H1 (cell line): Measurements from ENCODE around the gene WDR35. TPM values are rescaled to one million over a fixed set of nuclear protein-coding genes. Genes with fewer than 3 reads are reported as not detected.

Experiments
- CTCF ChIA-PET: fragments of 300-600 bp; sonication (Branson Sonifier 250); formaldehyde crosslinking; loops from one replicate; lab custom pipeline; 2021; ENCODE audit not compliant: partially characterized antibody; lab: Charles Lee
- POLR2A ChIA-PET: fragments of 300-600 bp; sonication (Branson Sonifier 250); formaldehyde crosslinking; loops from one replicate; lab custom pipeline; 2021; ENCODE audit warnings: inconsistent platforms; ENCODE audit not compliant: partially characterized antibody; lab: Charles Lee
- DNase-seq, 2 experiments: peaks; one replicate each; pipeline versions ENCODE4 v3.0.0 to v3.0.0-alpha.2; 2010 to 2022; ENCODE audit warnings: low spot score in 2 of 2, low read depth in 1 of 2, mixed read lengths in 1 of 2
- FAIRE-seq: peaks from 2 replicates; lab custom pipeline; 2011; peaks lifted over from hg19 to GRCh38; lab: Jason Lieb, UNC
- H2AFZ ChIP-seq: 2 replicates; pipeline ENCODE4 v1.8.1; 2012; ENCODE audit warnings: low read length, inconsistent platforms
- H2AK5ac ChIP-seq: 2 replicates; pipeline ENCODE4 v1.6.1; 2013; ENCODE audit warnings: low read depth, low read length
- H2BK120ac ChIP-seq: replicated peaks from 2 replicates; pipeline ENCODE3; 2013; ENCODE audit warnings: low read depth, low read length, inconsistent platforms
- H2BK12ac ChIP-seq: 2 replicates; pipeline ENCODE4 v1.6.1; 2013; ENCODE audit warnings: low read depth, low read length
- H2BK15ac ChIP-seq: 2 replicates; pipeline ENCODE4 v1.6.1; 2013; ENCODE audit warnings: low read length
- H2BK20ac ChIP-seq: 2 replicates; pipeline ENCODE4 v1.6.1; 2013; ENCODE audit warnings: low read length
- H2BK5ac ChIP-seq: 2 replicates; pipeline ENCODE4 v1.6.1; 2013; ENCODE audit warnings: low read depth, low read length
- H3K14ac ChIP-seq: 2 replicates; pipeline ENCODE4 v1.6.1; 2013; ENCODE audit warnings: inconsistent platforms; ENCODE audit not compliant: insufficient read length
- H3K18ac ChIP-seq: 2 replicates; pipeline ENCODE4 v1.6.1; 2013; ENCODE audit warnings: low read length; ENCODE audit errors: extremely low read depth
- H3K23ac ChIP-seq: 2 replicates; pipeline ENCODE4 v1.6.1; 2013; ENCODE audit warnings: inconsistent platforms; ENCODE audit not compliant: insufficient read length
- H3K23me2 ChIP-seq: 2 replicates; pipeline ENCODE4 v1.6.1; 2013; ENCODE audit warnings: low read depth, low read length
- H3K27ac ChIP-seq: 2 replicates; pipeline ENCODE4 v1.6.1; 2011; ENCODE audit warnings: low read depth, low read length, inconsistent platforms
- H3K27me3 ChIP-seq, 4 experiments: replicated peaks in 1 of 4; 1 replicate in 1 of 4; 2 replicates in 3 of 4; pipeline versions ENCODE4 v1.6.1 to v1.8.1; 2011 to 2013; ENCODE audit warnings: low read length in 3 of 4, mild to moderate bottlenecking in 3 of 4, inconsistent platforms in 2 of 4, mixed read lengths in 2 of 4, moderate library complexity in 1 of 4; ENCODE audit not compliant: control insufficient read depth in 3 of 4, insufficient read depth in 3 of 4; ENCODE audit errors: extremely low read depth in 1 of 4
- H3K36me3 ChIP-seq, 4 experiments: 2 replicates each; pipeline versions ENCODE4 v1.6.1 to v1.8.1; 2011 to 2013; ENCODE audit warnings: mild to moderate bottlenecking in 4 of 4, low read length in 3 of 4, moderate library complexity in 2 of 4, control low read depth in 1 of 4, inconsistent platforms in 1 of 4; ENCODE audit not compliant: insufficient read depth in 4 of 4, control insufficient read depth in 2 of 4
- H3K4ac ChIP-seq: replicated peaks from 2 replicates; pipeline ENCODE3; 2013; ENCODE audit warnings: low read length, low read depth, mixed read lengths, inconsistent platforms; ENCODE audit not compliant: insufficient read length
- H3K4me1 ChIP-seq, 4 experiments: replicated peaks in 1 of 4; 1 replicate in 1 of 4; 2 replicates in 3 of 4; pipeline versions ENCODE4 v1.6.1 to v1.8.1; 2011 to 2013; ENCODE audit warnings: low read length in 3 of 4, inconsistent platforms in 2 of 4, mixed read lengths in 1 of 4; ENCODE audit not compliant: insufficient read depth in 4 of 4, control insufficient read depth in 3 of 4
- H3K4me2 ChIP-seq, 2 experiments: 2 replicates each; pipeline versions ENCODE4 v1.6.1 to v1.8.1; 2011 to 2013; ENCODE audit warnings: low read depth in 2 of 2, low read length in 2 of 2, control low read depth in 1 of 2, inconsistent platforms in 1 of 2, mild to moderate bottlenecking in 1 of 2; ENCODE audit not compliant: insufficient read depth in 1 of 2
- H3K4me3 ChIP-seq, 4 experiments: fragments of 200-600, 300-600 bp in 1 of 4; sonication (generic), shearing (Covaris generic), sonication (Bioruptor Twin) in 1 of 4; 2 replicates each; pipeline versions ENCODE4 v1.5.1 to v1.8.1; 2011 to 2016; ENCODE audit warnings: low read length in 4 of 4, low read depth in 3 of 4, control low read depth in 2 of 4, inconsistent platforms in 2 of 4, mild to moderate bottlenecking in 2 of 4, mixed read lengths in 1 of 4, moderate library complexity in 1 of 4; ENCODE audit not compliant: insufficient read depth in 2 of 4; ENCODE audit errors: extremely low read depth in 1 of 4
- H3K56ac ChIP-seq: replicated peaks from 2 replicates; pipeline ENCODE3; 2013; ENCODE audit warnings: low read depth, mild to moderate bottlenecking, mixed read lengths, low read length, inconsistent platforms; ENCODE audit not compliant: insufficient read length
- H3K79me1 ChIP-seq: 2 replicates; pipeline ENCODE4 v1.6.1; 2013; ENCODE audit warnings: low read depth, low read length, control low read depth
- H3K79me2 ChIP-seq, 2 experiments: 2 replicates each; pipeline versions ENCODE4 v1.6.1 to v1.8.1; 2012 to 2013; ENCODE audit warnings: low read length in 2 of 2, mild to moderate bottlenecking in 2 of 2, inconsistent platforms in 1 of 2; ENCODE audit not compliant: insufficient read depth in 2 of 2, control insufficient read depth in 1 of 2
- H3K9ac ChIP-seq, 4 experiments: replicated peaks in 1 of 4; 1 replicate in 1 of 4; 2 replicates in 3 of 4; pipeline versions ENCODE4 v1.6.1 to v1.8.1; 2011 to 2013; ENCODE audit warnings: low read depth in 3 of 4, low read length in 3 of 4, control low read depth in 2 of 4, mild to moderate bottlenecking in 2 of 4, moderate library complexity in 2 of 4, inconsistent platforms in 1 of 4; ENCODE audit errors: extremely low read depth in 1 of 4
- H3K9me3 ChIP-seq, 2 experiments: 2 replicates each; pipeline versions ENCODE4 v1.6.1 to v1.8.1; 2012 to 2013; ENCODE audit warnings: mild to moderate bottlenecking in 2 of 2, moderate library complexity in 2 of 2, control low read depth in 1 of 2, inconsistent platforms in 1 of 2, low read depth in 1 of 2, low read length in 1 of 2, mixed read lengths in 1 of 2; ENCODE audit not compliant: insufficient read depth in 2 of 2
- H4K20me1 ChIP-seq, 2 experiments: replicated peaks in 1 of 2; 2 replicates each; pipeline versions ENCODE3 to v1.8.1; 2011 to 2013; ENCODE audit warnings: inconsistent platforms in 2 of 2, low read length in 2 of 2, mild to moderate bottlenecking in 1 of 2; ENCODE audit not compliant: insufficient read depth in 2 of 2, control insufficient read depth in 1 of 2
- H4K5ac ChIP-seq: 2 replicates; pipeline ENCODE4 v1.6.1; 2013; ENCODE audit warnings: low read length, low read depth, mixed read lengths, inconsistent platforms; ENCODE audit not compliant: insufficient read length
- H4K8ac ChIP-seq: 2 replicates; pipeline ENCODE4 v1.8.0; 2013; ENCODE audit warnings: mild to moderate bottlenecking, moderate library complexity, low read length, inconsistent platforms; ENCODE audit not compliant: insufficient read depth; ENCODE audit errors: extremely low read depth
- H4K91ac ChIP-seq: replicated peaks from 2 replicates; pipeline ENCODE3; 2013; ENCODE audit warnings: low read length, mixed read lengths, inconsistent platforms; ENCODE audit not compliant: insufficient read length
- ASH2L ChIP-seq: fragments of 200-600, 300-600 bp; sonication (generic); IDR thresholded peaks from one replicate; pipeline ENCODE4 v1.7.1; 2017; ENCODE audit warnings: low read length
- MAX ChIP-seq: IDR thresholded peaks from 2 replicates; pipeline ENCODE4 v1.6.1; 2012; ENCODE audit warnings: inconsistent platforms
- NANOG ChIP-seq: IDR thresholded peaks from 2 replicates; pipeline ENCODE4 v1.6.1; 2011; ENCODE audit warnings: low read length, low read depth, mild to moderate bottlenecking, inconsistent platforms; ENCODE audit not compliant: insufficient read depth, poor library complexity, severe bottlenecking
- PHF8 ChIP-seq: fragments of 200-600 bp; sonication (generic); conservative IDR thresholded peaks from 2 replicates; pipeline ENCODE4 v1.7.1; 2012; ENCODE audit warnings: low read depth, mild to moderate bottlenecking, inconsistent platforms, low read length, moderate library complexity
- POLR2A ChIP-seq, 2 experiments: IDR thresholded peaks; 1 replicate in 1 of 2; 2 replicates in 1 of 2; pipeline ENCODE4 v1.6.1; 2011; ENCODE audit warnings: low read depth in 2 of 2, low read length in 2 of 2, mild to moderate bottlenecking in 2 of 2; ENCODE audit errors: control extremely low read depth in 1 of 2
- RBBP5 ChIP-seq: IDR thresholded peaks from 2 replicates; pipeline ENCODE4 v1.7.1; 2012; ENCODE audit warnings: low read depth, mild to moderate bottlenecking, inconsistent platforms, low read length, moderate library complexity, borderline replicate concordance
- SUZ12 ChIP-seq: fragments of 200-600 bp; sonication (generic); IDR thresholded peaks from 2 replicates; pipeline ENCODE4 v1.6.1; 2012; ENCODE audit warnings: mild to moderate bottlenecking, inconsistent platforms, low read length, moderate library complexity, mixed read lengths
- TAF1 ChIP-seq: IDR thresholded peaks from 2 replicates; pipeline ENCODE4 v1.6.1; 2011; ENCODE audit warnings: mild to moderate bottlenecking, low read depth, low read length
- TBP ChIP-seq: IDR thresholded peaks from 2 replicates; pipeline ENCODE4 v1.6.1; 2011; ENCODE audit warnings: low read depth, low read length, improper control_type of control experiment
- YY1 ChIP-seq: IDR thresholded peaks from 2 replicates; pipeline ENCODE4 v1.6.1; 2011; ENCODE audit warnings: low read depth, mild to moderate bottlenecking, low read length
- WGBS, 2 experiments: shearing (Covaris generic) in 1 of 2; methylation state at CpG; one replicate each; pipeline versions ENCODE4 v1.1.6 to v1.1.7; 2013 to 2015; ENCODE audit warnings: low lambda C conversion rate in 2 of 2, mixed read lengths in 2 of 2, inconsistent platforms in 1 of 2, low coverage in 1 of 2, missing lambda C conversion rate in 1 of 2; ENCODE audit not compliant: insufficient replicate concordance in 2 of 2, insufficient coverage in 1 of 2, insufficient read length in 1 of 2; ENCODE audit errors: extremely low coverage in 1 of 2, missing lambda C conversion rate in 1 of 2; 5-methylcytosine and 5-hydroxymethylcytosine counted together
- polyA plus RNA-seq, 7 experiments: library from polyadenylated mRNA; depleted of rRNA in 3 of 7; stranded (reverse) in 5 of 7; unstranded in 2 of 7; fragments of >200 nt in 5 of 7; fragments of 200-250 nt in 2 of 7; gene quantifications; 1 replicate in 5 of 7; 2 replicates in 1 of 7; 4 replicates in 1 of 7; pipeline versions ENCODE4 v1.2.1 to v1.2.3, GENCODE V29; 2011 to 2013; ENCODE audit warnings: missing spikeins in 2 of 7, mixed read lengths in 2 of 7
- total RNA-seq: library from RNA; stranded (reverse); fragmentation: NEBNext Ultra II Directional; extraction: Animal tissue kit (Norgen Biotek cat#: 25700); gene quantifications from 2 replicates; pipeline ENCODE4 v1.2.1, GENCODE V29; 2021

Gene WDR35
- total and polyA plus RNA-seq, 2 of the 8 experiments (the other 6 are each of a cell fraction or from before 2014, with no cell fraction given): 9.0 to 25.5 TPM

- Histone ChIP-seq H3K79me2 (no peaks in the 10 kb centered on the region), H3K9me3 (no peaks in the 10 kb centered on the region), H3K23ac (no peak overlapping the region), H2BK120ac (no peak overlapping the region), H2BK20ac (no peak overlapping the region), H3K23me2 (peaks cover 6% of the 10 kb centered on the region; the same call in 1 of the 2 replicates), H2BK12ac (no peak overlapping the region; the same call in 1 of the 2 replicates), H3K9ac (peak overlapping the region in 2 of 4 experiments; percentile 15 to 51; a peak in 2 of 7 replicates), H3K4me2 (peak overlapping the region; percentile 95), H3K4me1 (peaks cover 0 to 6% (median 2%) of the 10 kb centered on the region in 4 experiments; a peak in 3 of 7 replicates), H4K8ac (peak overlapping the region; percentile 81), H3K4ac (no peak overlapping the region), H4K20me1 (no peaks in the 10 kb centered on the region), H4K5ac (no peak overlapping the region), H3K27ac (no peak overlapping the region), H3K14ac (no peak overlapping the region), H2AFZ (peak overlapping the region; percentile 70; the same call in 1 of the 2 replicates), H3K4me3 (peak overlapping the region; percentile 57 to 77 (median 67)), H3K56ac (no peak overlapping the region), H4K91ac (peak overlapping the region; percentile 5), H2BK5ac (no peak overlapping the region), H3K27me3 (peaks cover 0 to 26% (median 24%) of the 10 kb centered on the region in 4 experiments; a peak in 6 of 7 replicates), H3K36me3 (no peaks in the 10 kb centered on the region), H2BK15ac (no peak overlapping the region), H3K18ac (no peak overlapping the region; the same call in 1 of the 2 replicates), H3K79me1 (no peaks in the 10 kb centered on the region), H2AK5ac (no peak overlapping the region)
- 23% methylated on average over 42 of the region's 52 CpGs; no CpG with 5 or more reads in 1 of the 2 experiments for WGBS, 2 experiments
- peak in 1 of 2 experiments; percentile 73 for DNase-seq
- no peak for FAIRE-seq
- CTCF ChIA-PET: interaction anchor here (0.6 to 1.0 kb wide), 2 partner anchors 11 to 120 kb away, joined by 3 read pairs; no protein-coding TSS in a partner anchor
- POLR2A ChIA-PET: interaction anchor here (0.9 kb wide), 1 partner anchor 9 kb away, joined by 3 read pairs; no protein-coding TSS in a partner anchor
- peak in 1 of 2 experiments; percentile 39; a peak in 1 of 3 replicates for TF ChIP-seq POLR2A (IDR thresholded peaks at IDR 0.05; ENCODE audit: control extremely low read depth in 1 of 2, low read depth in 2 of 2, low read length in 2 of 2)
- 0 out of 2 replicates have a peak, but pooled peaks have one; percentile 48 for TF ChIP-seq TAF1
- TF ChIP-seq NANOG: no peak
- peak; percentile 51 for TF ChIP-seq SUZ12
- peak; percentile 44 for TF ChIP-seq MAX
- peak; percentile 45 for TF ChIP-seq ASH2L
- 0 out of 2 replicates have a peak, but pooled peaks have one; percentile 61 for TF ChIP-seq RBBP5
- TF ChIP-seq YY1: no peak
- TF ChIP-seq PHF8: peak; percentile 44; the same call in 1 of the 2 replicates
- TF ChIP-seq TBP: peak; percentile 9; the same call in 1 of the 2 replicates
These were observed 121.0 kb downstream of the WDR35 start for GRCh38 chr2:19868701-19869580.
